ENCODE data around the gene PRR30.

- no peak for TF ChIP-seq CTCF (IDR thresholded peaks at IDR 0.05; ENCODE audit: low read length)
- TF ChIP-seq EZH2 (IDR thresholded peaks at IDR 0.05; ENCODE audit: borderline replicate concordance, low read length) = no peak
These were observed 44.9 kb upstream of the PRR30 start for GRCh38 chr2:27184115-27184514.

Measured in OCI-LY1 (cell line).